ENCODE measurements around the gene NOC2L.
A peak's percentile ranks its signal among the peaks of the same experiment; 100 is the strongest.

NOC2L gene

GRCh38 chr1:974687-975328 is 15.8 kb upstream of the NOC2L start:
- no peak for DNase-seq (ENCODE audit: low read depth)

- no peak for DNase-seq (ENCODE audit: low read depth)
Measured at GRCh38 chr1:974293-974640, 15.2 kb upstream of the NOC2L start.

- DNase-seq (ENCODE audit: low read depth) = no peak
Measured at GRCh38 chr1:973459-974292, 14.6 kb upstream of the NOC2L start.

- DNase-seq (ENCODE audit: low read depth) = no peak
Measured at GRCh38 chr1:972726-973458, 13.8 kb upstream of the NOC2L start.

- no peak for DNase-seq (ENCODE audit: low read depth)
Measured at GRCh38 chr1:971751-972506, 12.9 kb upstream of the NOC2L start.

- DNase-seq (ENCODE audit: low read depth) = no peak
Measured at GRCh38 chr1:970973-971730, 12.1 kb upstream of the NOC2L start.

- DNase-seq (ENCODE audit: low read depth) = no peak
Measured at GRCh38 chr1:970242-970972, 11.4 kb upstream of the NOC2L start.

- DNase-seq (ENCODE audit: low read depth) = no peak
Measured at GRCh38 chr1:969260-969855, 10.3 kb upstream of the NOC2L start.

GRCh38 chr1:967466-968343 is 8.6 kb upstream of the NOC2L start:
- DNase-seq (ENCODE audit: low read depth) = no peak

- peak; percentile 83 for DNase-seq (ENCODE audit: low read depth)
Measured at GRCh38 chr1:966704-967300, 7.7 kb upstream of the NOC2L start.

- DNase-seq (ENCODE audit: low read depth) = peak; percentile 27
Measured at GRCh38 chr1:966135-966703, 7.2 kb upstream of the NOC2L start, which contains the start of gene PLEKHN1. TSS of gene PLEKHN1 (plus strand) at chr1:966482. CDS start at chr1:966532, 50 bp downstream.

GRCh38 chr1:965526-966134 is 6.6 kb upstream of the NOC2L start:
- DNase-seq (ENCODE audit: low read depth) = no peak

GRCh38 chr1:964691-965525 is 5.9 kb upstream of the NOC2L start:
- no peak for DNase-seq (ENCODE audit: low read depth)

- no peak for DNase-seq (ENCODE audit: low read depth)
Measured at GRCh38 chr1:963746-964525, 4.9 kb upstream of the NOC2L start.

GRCh38 chr1:963301-963651 is 4.2 kb upstream of the NOC2L start:
- no peak for DNase-seq (ENCODE audit: low read depth)
